COLO668 (cell line): Measurements from ENCODE around the gene MYT1.
A peak's percentile ranks its signal among the peaks of the same experiment; 100 is the strongest.
"Not testable (repeated sequence)": the region's sequence is repeated elsewhere in the genome, so short reads cannot be mapped to it uniquely, and the experiment has no call there.

ENCODE experiments used
- DNase-seq: peaks from one replicate; lab custom pipeline; 2025; ENCODE audit not compliant: unreplicated experiment; lab: John Stamatoyannopoulos, UW

Gene MYT1

DNA sequence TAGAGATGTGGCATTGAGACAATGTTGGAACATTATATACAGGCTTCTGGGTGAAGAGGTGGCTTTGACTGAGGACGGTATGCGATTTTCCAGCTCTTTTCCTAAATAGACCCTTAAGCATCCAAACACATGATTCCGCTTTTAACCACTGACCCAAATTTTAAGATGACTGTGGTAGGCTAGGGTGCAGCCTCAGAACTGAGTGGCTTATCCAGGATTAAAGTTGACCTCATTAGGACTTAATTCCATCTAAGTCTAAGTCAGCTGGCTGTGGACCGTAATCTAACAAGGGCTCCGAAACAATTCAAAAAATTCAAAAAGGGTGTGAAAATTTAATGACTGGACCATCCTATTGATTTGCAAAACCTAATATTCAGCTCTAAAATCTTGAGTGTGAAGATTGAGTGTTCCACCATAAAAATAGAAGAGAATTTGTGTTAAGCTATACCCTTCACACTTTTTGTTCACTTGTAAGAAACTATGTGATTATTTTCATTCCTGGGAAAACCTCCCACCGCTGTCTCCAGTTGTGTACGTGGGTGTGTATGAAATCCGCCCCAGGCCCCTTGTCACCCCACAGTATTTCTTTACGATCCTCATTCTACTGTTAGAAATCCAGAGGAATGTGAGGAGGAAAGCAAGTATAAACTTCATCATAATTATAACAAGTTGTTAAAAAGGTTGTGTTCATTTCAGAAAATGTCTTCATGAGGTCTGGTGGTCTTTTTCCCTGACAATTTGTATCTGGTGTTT is 94.0 kb downstream of the MYT1 start:
- no peak for DNase-seq

DNA sequence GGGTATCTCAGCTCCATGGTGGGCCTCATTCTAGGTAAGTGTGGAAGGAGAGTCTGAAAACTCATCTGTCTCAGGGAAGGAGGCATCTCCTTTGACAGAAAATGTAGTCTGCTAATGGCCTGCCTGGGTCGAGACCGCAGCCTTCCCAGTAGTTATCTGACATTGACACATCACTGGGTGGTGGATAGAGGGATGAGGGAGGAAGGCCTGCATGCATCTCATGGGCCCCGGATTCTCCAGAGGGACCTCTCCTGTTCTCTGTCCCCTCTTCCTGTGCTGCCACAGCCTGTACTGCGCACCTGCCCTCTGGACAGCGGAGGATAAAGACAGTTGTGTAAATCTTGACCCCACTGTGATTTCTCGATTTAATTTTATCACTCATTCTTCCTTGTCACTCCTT is 96.0 kb downstream of the MYT1 start:
- no peak for DNase-seq

DNA sequence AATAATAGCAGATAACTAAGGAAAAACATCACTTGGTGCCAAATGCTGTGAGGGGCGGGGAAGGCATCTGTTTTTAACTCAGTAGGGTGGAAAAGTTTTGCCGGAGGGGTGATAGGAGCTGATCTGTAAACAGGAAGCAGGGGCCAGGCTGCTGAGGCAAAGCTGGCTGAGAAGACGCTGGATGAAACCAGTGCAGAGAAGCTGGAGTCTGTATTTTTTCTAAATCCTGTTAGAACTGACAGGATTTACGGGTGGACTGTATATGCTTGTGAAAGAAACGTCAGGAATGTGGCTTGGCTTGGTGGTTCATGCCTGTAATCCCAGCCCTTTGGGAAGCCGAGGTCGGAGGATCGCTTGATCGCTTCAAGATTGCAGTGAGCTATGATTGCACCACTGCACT is 96.9 kb downstream of the MYT1 start:
- DNase-seq = no peak

DNA sequence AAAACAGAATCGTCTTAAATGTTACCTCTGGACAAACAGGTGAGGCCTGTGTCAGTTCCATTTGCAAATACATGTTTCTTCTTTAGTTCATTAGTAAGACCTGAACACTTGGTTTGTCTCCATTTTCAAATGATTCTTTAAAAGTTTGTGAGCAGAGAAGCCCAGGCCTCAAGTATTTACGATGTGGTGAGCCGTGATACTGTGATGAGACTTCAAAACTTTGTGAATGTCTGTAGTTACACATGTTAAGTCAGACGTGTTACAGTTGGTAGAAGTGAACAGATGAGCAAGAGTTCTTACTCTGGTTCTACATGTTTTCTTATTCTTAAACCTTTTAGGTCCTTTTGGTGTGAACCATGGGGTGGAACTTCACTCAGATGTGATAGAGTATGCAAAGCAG is 99.8 kb downstream of the MYT1 start:
- DNase-seq = no peak

DNA sequence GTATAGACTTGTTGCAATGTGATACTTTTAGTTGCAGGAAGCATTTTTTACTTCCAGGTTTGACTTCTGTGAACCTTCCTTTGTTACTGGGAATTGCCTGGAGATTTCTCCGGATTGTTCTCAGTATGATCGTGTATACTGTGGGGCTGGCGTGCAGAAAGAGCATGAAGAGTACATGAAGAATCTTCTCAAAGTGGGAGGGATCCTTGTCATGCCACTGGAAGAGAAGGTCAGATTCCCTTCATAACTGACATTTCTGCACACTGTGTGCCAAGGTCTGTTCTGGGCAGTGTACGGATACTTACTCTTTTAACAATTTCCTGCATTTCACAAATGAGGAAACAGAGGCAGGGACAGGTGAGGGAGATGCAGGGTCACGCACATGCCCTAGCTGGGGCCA is 100.9 kb downstream of the MYT1 start:
- no peak for DNase-seq

DNA sequence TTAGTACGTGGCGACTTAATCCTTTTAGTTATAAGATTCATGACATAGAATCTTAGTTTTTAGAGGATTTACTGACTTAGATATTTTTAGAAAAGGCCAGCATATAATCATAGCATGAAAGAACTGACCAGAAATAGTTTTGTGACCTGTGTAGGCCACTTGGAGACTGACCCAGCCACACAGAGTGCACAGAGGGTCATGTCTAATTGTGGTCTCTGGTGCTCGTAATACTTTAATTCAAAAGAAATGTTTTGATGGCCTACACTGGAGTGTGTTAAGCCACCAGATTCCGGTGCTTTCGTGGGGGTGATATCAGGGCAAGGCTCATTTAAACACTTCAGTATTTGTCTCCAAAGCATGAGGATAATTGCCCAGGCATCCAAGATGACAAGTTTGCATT is 102.7 kb downstream of the MYT1 start:
- no peak for DNase-seq

DNA sequence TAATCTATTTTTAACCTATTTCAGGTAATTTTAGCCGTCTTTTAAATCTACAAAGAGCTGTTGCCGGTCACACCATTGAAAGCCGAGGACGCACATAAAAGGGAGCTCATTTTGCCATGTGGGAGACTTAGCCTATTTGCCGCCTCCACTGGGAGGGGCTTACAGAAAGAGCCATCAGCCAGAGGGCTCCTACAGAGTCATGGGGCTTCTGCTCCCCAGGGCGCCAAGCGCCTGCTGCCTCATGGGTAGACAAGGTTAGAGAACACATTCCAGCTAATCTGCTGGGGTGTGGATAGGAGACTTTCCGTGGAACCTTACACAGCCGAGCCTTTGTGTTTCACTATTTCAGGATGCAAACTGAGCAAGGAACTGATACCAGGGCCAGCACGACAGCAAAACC is 103.9 kb downstream of the MYT1 start:
- no peak for DNase-seq

DNA sequence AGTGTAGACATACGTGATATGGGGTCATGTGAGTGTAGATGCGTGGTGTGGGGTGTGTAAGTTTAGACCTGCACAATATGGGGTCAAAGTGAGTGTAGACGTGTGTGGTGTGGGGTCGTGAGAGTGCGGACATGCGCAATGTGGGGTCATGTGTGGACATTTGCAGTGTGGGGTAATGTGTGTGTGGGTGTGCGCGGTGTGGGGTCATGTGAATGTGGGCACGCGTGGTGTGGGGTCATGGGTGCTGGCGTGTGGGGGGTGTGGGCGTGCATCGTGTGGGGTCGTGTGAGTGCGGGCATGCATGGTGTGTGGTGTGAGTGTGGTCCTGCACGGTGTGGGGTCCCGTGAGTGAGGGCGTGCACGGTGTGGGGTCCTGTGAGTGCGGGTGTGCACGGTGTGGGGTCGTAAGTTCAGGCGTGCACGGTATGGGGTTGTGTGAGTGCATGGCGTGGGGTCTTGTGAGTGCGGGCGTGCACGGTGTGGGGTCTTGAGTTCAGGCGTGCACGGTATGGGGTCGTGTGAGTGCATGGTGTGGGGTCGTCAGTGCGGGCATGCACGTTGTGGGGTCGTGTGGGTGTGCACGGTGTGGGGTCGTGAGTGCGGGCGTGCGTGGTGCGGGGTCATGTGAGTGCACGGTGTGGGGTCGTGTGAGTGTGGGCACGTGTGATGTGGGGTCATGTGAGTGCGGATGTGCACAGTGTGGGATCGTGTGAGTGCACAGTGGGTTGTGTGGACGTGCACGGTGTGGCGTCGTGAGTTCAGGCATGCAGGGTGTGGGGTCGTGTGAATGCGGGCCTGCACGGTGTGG is 105.6 kb downstream of the MYT1 start:
- DNase-seq = no peak

DNA sequence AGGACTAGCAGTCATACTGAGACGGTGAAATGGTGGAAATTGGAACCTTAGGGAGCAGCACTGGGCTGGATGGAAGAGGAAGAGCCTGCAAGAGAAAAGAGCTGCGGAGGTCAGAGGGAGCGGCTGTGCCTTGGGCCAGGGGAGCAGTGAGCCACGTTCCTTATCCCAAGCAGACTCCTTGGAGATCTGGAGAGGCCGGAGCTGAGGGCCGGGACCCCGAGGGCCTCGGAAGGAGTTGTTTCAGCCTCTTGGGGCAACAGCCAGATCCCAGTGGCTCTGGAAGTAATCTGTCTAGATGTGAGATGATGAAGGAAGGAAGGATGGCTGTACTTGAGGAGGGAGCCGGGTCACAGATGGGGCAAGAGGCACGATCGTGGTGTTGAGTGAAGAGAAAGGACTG is 107.4 kb downstream of the MYT1 start:
- no peak for DNase-seq

DNA sequence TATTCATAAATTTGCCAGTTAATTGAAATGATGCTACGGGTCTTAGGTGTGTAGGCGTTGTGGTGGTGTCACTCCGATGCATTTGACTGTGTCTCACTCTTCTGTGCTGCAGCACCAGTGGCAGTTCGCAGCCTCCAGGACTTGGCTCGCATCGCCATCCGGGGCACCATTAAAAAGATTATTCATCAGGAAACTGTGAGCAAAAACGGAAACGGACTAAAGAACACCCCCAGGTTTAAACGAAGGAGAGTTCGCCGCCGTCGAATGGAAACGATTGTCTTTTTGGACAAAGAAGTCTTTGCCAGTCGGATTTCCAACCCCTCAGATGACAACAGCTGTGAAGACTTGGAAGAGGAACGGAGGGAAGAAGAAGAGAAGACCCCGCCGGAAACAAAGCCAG is 108.9 kb downstream of the MYT1 start:
- DNase-seq = no peak

DNA sequence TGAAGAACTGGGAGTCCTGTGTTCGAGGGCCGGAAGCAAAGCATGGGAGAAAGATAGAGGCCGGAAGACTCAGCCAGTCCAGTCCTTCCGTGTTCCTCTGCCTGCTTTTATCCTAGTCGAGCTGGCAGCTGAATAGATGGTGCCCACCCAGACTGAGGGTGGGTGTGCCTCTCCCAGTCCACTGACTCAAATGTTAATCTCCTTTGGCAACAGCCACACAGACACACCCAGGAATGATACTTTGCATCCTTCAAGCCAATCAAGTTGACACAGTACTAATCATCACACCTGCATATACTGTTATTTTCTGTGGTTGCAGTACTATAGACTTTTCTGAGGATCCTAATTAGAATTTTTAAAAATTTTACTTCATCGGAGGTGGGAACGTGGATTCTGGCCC is 112.6 kb downstream of the MYT1 start:
- DNase-seq = no peak

DNA sequence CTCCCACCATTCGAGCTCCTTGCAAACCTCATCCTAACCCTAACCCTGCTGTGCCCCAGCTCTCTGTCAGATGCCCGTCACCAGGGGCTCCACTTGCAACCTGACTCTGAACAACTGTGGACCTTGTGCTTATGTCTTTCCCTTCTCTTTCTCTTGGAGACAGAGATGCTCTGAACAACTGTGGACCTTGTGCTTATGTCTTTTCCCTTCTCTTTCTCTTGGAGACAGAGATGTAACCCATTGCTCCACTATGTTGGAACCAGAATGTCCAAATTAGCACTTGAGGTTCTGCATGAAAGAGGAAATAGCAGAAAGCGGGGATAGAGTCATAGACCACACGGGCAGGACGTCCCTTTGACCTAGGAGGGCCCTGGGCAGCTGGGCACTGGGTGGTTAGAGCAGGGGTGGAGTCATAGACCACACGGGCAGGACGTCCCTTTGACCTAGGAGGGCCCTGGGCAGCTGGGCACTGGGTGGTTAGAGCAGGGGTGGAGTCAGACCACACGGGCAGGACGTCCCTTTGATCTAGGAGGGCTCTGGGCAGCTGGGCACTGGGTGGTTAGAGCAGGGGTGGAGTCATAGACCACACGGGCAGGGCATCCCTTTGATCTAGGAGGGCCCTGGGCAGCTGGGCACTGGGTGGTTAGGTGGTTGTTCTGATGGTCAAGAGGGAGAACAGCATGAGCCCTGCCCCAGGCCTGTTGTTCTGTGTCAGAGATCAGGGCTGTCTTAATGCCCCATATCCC is 113.5 kb downstream of the MYT1 start:
- no peak for DNase-seq

DNA sequence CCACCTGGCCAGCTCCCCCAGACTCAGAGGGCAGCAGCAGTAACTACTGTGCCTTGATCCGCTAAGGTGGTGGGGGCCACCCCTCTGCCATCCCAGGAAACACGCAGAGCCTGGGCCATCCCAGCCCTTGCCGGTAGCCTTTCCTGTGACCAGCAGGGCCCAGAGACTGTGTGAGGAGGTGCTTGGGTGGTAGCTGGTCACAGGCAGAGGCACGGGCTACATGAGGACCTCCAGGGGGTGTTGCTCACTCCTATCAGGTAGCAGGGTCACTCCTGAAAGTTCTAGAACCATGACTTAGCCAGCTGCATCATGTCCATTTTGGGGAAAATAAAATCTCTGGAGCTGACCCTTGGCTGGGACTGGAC is 114.0 kb downstream of the MYT1 start:
- DNase-seq = no peak

DNA sequence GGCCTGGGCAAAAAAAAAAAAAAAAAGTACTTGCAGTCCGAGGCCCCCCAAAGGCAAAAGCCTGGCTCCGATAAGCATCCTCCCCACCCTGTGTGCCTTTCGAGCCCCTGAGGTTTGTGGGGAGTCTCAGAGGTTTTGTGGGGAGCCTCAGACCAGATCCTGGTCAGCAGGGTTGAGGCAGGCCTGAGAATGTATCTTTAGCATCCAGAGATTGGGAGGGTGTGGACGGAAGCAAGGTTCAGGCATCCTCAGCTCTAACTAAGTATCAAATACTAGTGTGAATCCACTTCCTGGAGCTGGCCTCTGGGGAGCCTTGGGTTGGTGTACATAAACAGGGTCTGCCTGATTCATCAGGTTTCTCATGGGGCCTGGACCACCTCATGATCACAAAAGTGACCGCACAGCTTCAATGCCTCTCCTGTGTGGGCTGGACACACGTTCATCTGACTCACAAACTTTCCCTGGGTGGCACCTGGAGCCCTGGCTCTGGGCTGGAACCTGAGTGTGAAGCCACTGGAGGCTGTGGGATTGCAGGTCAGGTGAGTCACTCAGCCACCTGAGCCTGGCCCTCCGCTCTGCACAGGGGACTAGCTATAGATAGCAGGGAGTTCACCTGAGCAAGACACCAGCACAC is 115.7 kb downstream of the MYT1 start:
- DNase-seq = no peak

DNA sequence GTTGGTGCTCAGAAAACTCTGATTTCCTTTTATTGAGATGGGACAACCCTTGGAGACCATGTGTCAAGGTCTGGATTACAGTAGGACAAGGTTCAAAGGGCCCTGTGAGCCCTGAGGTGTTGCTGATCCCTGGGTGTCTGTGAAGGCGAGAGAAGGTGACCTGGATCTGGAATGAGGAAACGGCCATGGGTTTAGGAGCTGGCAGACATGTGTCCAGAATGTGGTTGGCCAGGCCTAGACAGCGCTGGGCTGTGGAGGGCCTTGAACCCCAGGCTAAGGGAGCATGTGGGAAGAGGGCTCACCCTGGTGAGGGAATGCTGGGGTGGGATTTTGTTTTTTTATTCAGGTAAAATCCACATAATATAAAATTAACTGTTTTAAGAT is 116.2 kb downstream of the MYT1 start:
- DNase-seq = no peak

DNA sequence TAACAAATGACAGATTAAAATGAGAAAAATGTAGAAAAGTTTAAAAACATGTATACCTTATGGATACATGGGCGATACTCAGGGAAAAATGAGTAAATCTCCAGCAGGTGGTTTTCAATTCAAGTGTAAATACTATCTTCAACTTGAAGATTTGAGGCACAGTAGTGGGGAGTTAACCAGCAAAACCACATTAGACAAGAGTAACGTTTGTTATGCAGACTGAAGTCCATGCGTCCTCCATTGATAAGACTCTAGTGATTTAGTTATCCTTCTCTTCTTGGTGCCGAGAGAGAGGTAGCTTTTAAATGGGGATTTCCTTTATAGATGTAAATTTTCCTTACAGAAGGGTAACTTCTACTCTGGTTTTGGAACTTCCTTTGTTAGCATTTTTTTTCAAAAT is 119.4 kb downstream of the MYT1 start:
- no peak for DNase-seq

DNA sequence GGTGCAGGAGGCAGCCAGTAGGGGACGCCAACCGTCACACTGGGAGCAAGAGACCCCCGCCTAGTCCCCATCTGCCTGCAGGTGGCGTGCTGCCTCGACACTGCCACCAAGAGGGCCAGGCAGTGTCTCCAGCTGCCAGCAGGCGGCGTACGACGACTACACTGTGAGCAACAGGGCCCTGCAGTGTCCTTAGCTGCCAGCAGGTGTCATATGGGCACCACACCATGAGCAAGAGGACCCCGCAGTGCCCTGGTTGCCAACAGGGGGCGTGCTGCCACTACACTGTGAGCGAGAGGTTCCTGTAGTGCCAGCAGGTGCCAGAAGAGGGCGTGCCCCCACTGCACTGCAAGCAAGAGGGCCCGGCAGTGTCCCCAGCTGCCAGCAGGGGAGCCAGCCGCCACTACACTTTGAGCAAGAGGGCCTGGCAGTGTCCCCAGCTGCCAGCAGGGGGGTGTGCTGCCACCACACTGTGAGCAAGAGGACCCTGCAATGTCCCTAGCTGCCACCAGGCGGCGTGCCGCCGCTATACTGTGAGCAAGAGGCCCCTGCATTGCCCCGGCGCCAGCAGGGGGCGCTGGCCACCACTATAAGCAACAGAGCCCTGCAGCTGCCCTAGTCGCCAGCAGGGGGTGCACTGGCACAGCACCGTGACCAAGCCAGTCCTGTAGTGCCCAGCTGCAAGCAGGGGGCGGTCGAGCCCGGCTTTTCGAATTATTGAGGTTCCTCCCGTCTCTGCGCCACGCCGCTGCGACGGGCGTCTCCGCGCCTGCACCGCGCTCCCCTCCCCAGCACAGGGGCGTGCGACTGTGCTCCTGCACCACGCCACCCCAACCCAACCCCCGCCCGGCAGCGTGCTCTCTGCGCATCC is 121.6 kb downstream of the MYT1 start:
- peak; percentile 85 for DNase-seq

DNA sequence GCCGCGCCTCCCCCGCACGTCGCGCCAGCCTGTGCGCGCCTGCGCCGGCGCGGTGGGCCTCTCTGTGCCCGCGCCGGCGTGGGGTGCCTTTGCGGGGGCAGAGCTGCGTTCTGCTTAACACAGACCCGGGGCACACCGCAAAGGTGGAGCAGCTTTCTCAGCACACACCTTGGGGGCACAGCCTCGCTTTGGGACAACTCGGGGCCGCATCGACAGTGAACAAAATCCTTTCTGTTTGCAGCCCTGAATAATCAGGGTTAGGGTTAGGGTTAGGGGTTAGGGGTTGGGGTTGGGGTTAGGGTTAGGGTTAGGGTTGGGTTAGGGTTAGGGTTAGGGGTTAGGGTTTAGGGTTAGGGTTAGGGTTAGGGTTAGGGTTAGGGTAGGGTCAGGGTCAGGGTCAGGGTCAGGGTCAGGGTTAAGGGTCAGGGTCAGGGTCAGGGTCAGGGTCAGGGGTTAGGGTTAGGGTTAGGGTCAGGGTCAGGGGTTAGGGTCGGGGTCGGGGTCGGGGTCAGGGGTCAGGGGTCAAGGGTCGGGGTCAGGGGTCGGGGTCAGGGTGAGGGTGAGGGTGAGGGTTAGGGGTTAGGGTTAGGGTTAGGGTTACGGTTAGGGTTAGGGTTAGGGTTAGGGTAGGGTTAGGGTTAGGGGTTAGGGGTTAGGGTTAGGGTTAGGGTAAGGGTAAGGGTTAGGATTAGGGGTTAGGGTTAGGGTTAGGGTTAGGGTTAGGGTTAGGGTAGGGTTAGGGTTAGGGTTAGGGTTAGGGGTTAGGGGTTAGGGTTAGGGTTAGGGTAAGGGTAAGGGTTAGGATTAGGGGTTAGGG is 122.4 kb downstream of the MYT1 start:
- DNase-seq = not testable (repeated sequence)

DNA sequence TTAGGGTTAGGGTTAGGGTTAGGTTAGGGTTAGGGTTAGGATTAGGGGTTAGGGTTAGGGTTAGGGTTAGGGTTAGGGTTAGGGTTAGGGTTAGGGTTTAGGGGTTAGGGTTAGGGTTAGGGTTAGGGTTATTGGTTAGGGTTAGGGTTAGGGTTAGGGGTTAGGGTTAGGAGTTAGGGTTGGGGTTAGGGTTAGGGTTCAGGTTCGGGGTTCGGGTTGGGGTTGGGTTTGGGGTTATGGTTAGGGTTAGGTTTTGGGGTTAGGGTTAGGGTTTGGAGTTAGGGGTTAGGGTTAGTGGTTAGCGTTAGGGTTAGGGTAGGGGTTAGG is 123.0 kb downstream of the MYT1 start:
- DNase-seq = not testable (repeated sequence)
